ENCODE results near the gene METTL21C.

METTL21C gene

DNA sequence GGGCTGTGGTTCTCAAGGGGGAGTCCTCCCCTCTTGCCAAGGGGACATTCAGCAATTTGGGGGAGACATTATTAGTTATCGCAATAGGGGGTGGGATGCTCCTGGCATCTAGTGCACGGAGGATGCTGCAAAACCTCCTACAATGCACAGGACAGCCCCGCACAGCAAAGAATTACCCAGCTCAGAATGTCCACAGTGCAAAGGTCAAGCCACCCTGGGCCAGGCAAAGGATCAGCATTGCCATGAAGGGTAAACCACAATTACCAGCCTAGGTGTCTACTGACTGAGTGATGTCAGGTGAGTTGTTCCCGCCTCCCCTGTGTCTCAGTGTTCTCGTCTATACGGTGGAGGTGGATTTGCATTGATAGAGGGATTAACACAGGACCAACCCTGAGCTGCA lies 2.4 kb upstream of the METTL21C start:
- no peak for DNase-seq

DNA sequence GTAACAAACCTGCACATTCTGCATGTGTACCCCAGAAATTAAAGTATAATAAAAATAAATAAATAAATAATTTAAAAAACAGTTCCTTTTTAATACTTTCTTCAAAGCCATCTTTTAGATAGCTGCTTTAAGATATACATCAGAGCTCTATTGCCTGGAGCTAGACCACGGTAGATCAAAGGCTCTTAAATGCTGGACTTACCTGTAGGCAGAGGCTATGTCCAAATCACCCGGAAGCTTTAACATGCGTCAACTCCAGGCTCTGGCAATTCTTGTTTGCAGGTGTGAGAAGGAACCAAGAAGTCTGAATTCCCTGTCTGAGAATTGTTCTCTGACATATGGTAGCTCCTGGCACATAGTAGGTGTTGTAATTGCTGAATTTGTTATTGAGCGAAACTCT lies 1.6 kb upstream of the METTL21C start:
- no peak for DNase-seq

DNA sequence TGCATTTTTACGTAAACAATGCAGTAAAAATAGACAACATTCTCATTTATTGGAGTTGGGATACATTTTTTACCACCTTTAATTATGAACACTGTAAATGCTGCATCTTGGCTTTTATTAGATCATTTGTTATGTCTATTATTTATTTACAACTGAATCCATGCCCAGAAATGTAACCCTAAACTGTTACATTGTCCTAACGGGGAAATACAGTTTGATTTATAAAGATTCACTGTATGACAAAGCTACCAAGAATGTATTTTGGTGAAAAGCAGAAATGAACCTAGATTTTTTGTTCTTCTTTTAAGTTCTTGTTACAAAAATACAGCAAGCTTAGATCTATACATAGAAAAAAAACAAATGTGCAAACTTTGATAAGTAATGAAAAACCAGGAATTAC lies 1.1 kb downstream of the METTL21C start:
- no peak for DNase-seq

DNA sequence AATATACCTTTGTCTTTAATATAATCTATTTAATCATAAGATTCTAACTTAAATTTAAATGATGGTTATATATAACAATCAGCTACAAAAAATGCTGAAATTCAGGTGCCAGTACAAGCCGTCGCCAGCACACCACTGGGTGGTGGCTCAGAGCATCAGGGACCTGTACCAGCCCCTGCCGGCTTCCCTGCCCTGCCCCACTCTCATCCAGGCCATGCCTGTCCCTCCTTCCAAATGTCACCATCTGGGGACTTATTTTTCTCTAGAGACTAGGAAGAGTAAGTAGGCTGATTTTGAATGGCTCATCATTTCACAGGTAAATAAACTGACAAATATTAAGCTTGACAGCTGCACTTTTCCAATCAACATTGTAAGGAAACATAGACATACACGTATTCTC lies 1.6 kb downstream of the METTL21C start:
- DNase-seq, result no peak

DNA sequence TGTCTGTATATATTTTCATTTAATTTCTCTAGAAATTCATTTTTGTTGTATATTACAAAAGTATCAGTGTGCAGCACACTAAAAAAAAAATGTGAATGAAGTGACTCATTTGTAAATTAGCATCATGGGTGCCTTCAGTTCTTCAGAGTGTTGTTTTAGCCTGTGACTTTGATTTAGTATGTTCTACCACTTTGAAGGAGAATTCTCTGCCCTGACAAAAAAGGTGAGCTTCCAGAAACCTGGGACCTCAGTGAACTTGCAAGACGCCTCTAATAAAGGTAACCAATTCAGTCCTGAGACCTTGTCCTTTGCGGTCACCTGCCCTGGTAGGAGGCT lies 2.4 kb downstream of the METTL21C start:
- no peak for DNase-seq

DNA sequence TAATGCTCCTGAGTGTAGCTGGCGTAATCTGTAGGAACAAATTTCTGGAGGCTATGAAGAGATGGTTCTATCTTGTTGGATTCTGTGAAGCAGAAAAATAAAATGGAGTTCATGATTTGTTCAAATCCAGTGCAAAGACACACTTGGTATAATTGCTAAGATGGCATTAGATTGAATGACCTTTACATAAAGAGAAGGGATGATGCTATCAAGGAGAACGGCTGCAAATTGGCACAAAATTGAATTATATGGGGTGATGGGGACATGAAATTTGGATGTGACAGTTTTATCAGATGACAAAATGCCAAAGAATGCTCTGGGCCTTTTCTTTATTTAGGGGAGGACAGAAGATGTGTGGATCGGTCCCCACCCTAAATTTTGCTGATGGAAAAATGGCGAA lies 4.0 kb downstream of the METTL21C start:
- no peak for DNase-seq

DNA sequence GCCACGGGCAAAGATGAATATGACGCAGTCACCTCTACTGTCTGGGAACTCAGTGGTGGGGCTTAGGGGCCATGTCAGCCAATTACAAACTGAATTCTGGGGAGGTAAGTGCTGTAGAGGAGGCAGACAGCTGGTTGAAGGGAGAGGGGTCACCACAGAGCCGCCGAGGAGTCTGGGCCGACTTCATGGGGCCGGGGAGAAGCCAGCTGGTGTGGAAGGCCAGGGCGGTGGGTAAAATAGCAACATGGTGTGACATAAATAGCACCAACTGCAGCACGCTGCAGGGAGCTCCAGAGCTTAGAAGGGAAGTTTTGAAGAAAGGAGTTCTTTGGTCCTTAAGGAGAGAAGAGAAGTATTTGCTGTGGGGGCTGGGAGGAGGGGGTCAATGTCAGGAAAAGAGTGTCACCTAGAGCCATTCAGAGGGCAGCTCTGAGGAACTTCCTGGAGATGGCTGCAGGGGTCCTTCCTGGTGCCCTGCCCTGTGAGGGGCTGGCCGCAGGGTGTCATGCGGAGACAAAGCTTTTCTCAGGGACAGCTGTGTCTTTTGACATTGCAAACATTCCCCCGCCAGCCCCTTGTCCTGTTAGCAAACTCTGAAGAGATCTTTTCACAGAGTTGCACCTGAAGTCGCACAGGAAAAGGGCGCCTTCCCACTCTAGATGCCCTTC lies 6.4 kb downstream of the METTL21C start:
- DNase-seq, result no peak

DNA sequence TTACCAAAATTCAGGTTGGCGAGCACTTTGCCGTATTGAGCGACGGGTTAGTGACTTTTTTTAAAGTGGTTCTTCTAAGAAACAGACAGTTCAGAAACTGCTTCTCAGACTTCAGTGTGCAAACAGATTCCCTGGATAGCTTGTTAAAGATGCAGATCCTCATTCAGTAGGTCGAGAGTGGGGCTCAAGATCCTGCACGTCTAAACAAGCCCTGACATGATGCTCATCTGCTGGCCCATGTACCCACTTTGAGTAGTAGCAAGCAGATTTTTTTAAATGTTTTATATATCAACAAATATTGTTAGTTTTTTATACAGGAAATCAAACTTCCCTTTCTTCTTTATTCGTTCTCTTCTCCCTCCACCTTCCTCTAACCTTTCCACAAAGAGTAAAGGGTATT lies 7.3 kb downstream of the METTL21C start:
- DNase-seq, result no peak

DNA sequence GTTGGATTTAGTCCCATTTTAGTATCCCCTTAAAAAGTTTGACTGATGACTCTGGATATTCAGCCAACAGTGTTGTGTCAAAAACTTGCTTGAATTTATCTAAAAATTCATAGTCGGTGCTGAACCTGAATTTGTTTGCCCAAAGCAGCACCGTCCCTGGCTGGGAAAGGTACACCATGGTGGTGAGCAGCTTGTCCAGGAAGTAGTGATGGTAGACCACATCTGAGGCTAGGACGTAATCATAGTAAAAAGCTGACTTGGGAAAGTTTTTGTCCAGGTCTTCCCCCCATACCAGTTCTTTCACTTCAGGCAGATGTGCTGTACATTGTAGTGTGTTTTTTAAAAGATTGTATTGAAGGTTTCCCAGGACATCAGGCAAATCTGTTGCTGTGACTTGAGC lies 8.8 kb downstream of the METTL21C start:
- DNase-seq, result no peak

DNA sequence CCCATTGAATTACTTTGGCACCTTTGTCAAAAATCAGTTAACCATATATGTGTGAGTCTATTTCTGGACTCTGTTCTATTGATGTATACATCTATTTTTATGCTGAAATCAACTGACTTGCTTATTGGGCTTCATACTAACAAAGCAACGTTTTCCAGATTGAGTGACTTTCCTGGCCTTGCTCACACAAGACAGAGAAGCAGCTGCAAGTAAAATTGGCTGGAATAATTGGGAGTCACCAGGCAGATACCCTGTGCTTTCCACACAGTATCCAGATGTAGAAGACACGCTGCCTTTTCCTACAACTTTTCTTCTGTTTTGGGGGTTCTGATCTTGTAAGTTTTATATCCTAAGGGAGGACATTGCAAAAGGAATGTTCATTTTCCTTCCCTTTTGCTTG lies 11.2 kb downstream of the METTL21C start:
- no peak for DNase-seq

DNA sequence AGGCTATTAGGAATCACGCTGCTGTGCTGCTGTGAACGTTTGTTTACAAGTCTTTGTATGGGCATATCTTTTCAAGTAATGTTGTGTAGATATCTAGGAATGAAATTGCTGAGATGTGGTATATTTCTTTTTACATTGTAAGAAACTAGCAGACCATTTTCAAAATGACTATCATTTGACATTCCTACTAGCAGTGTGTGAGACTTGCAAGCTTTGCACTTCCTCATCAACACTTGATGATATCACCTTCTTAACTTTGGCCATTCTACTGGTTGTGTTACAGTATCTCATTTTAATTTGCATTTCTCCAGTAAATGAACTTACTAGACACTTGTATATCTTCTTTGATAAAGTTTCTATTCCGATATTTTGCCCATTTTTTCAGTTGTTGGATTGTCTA lies 12.1 kb downstream of the METTL21C start:
- peak; percentile 26 for DNase-seq

DNA sequence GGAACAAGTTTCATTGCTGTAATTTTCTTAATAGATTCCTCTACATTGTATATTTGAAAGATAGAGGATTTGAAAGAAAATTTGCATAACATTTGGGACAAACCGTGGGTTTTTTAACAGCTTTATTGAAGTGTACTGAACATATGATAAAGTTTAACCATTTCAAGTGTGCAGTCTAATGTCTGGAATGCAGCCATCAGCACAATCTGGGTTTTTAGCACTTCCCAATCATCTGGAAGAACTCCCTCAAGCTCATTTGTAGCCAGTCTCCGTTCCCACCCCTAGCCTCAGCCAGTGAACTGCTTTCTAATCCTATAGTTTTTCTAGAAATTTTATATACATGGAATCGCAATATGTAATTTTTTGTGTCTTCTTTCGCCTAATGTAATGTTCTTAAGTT lies 12.6 kb downstream of the METTL21C start:
- no peak for DNase-seq

DNA sequence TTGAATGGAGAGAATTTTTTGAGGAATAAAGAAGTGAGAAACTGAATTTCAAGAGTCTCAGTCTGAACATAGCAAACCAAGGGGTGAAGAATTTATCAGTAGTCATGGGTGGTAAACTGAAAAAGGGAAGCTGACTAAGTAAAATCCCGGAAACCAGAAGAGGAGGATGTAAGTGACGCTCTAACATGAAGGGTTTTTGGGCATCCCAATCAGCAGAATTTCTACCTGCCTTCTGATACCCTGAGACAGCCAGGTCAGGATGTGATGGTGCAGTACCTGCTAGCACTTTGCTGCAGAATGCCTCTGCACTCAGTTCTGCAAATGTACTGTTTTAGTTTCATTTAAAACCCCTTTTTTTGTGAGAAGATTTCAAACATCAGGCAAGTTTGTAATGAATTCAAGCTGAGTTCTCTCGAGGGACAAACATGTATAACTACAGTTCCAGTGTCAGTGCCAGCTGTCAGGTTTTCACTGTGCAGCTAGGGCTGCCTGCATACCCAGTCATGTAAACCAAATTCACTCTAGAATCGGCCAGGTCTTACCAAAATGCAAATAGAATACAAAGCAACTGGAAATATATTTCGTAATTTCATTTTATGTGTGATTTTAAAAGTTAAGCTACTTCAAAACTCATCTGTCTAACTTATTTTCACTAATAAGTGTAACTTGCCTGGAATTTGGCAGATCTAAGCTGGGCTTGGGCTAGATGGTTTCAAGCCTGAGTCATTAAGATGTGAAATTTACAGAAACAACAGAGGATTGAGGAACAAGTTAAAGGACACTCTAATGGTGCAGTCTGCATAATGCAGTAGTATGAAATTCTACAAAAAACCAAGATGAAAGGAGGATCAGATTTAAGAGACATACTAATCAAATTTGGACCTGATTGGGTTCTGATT lies 13.8 kb downstream of the METTL21C start:
- DNase-seq, result peak; percentile 65

DNA sequence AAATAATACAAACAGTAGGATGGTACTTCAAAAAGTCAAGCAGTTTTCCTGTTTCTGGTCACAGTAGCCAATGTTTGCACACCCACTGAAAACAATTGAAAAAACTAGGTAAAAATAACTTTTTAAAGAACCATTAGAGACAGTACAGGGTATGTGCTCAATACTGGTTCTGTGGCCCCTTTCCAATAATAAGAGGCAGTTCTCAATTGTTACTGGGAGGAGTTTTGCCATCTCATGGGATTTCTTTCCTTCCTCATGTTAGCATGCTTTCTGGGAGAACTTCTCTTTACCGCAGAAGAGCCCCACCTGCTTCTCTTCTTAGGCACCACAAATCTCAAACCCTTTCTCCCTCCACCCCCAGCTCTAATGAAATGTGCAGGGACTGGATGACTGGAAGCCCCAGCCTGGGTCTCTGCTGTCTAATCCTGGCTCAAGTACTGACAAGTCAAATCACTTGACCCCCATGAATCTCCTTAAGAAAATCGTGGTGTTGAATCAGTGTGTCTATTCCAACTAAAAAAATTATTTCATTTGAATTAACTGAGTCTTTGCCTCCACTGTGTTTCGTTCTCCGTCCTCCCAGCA lies 14.6 kb downstream of the METTL21C start:
- no peak for DNase-seq

DNA sequence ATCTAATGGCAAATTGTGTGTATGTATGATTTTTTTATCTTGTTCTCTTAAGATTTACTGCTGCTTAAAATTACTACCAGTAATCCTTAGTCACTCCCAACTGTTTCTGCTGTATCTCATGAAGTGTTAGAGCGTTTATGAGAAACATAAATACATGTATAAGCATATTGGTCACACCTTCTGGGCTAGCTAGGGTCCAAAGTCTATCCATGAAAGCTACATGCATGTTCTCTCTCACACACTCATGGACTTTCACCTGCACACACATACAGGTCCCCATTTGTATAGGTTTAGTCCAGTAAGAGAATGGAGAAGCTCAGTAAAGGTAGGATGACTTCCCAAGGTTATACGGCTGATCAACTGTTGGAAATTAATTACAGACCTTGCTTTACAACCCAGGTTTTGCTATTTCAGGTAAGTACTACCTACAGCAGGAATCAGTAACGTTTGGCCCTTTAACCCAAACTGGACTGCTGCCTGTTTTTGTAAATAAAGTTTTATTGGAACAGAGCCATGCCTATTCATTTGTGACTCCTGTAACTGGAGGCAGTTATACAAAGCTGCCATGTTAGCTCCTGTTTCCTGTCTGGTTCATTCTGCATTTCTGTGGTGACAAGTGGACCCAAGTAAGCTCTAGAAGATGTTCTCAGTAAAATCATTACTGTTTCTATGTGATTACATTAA lies 15.3 kb downstream of the METTL21C start:
- DNase-seq, result no peak

DNA sequence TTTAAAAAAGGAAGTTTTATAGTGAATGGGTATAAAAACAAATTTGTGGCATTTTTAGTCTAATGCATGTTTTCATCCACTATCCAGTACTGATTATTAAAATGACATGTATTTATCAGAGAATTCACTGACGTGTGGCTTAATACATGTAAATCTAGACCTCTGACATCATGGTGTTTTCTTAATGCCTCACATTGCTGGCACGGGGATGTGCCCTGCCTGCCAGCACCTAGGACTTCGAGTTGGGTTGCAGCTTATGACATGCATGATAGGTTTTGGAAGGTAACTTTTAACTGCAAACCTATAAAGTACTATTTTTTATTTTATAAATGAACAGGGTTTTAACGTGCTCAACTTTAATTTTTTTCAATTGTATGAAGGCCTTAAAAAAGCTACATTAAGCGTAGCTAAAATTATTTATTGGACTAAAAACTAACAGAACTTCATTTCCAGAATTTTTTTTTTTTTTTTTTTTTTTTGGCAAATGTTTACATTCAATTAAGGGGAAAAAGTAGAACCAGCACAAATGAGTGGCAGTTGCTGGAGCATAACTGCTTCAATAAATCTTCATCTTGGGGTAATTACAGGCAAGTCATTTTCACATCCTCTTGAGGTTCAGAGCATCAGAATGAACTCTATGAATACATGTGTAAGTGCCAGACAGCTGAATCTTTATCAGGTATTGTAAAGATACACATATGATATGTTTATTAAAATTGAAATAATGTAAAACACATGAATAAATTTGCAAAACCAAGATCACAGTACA lies 16.3 kb downstream of the METTL21C start:
- DNase-seq, result no peak

DNA sequence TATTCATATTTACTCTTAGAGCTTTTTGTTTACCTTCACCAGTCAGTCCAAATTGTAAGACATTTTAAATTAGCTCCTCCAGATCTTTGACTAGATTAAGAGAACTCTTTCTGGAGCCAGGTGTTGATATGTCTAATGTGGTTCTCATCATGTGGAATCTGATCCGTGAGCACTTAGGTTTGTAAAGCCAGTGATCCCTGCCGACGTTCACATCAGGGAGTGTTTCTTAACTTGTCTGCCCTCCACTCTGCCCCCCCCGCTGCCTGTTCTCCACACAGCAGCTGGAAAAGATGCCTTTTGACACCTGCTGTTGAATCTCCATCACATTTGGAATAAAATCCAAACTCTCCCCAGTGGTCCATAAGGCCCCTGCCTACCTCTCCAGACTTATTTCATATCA lies 17.7 kb downstream of the METTL21C start:
- no peak for DNase-seq

DNA sequence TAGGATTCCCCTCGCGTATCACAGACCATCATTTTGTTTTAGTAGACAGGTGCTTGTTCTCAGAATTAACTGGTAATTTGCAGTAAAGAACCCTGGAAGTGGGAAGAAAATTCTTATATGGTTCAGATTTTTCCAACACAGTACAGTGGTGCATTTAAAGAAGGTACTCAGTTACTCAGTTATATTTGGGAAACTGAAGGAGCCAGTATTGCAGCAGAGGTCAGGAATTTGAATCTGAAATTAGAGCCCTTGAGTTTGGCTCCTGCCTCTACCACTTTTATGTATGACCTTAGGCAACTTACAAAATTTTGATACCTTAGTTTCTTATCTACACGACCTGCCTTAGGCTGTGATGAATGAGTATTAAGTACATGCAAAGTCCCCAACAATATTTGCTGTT lies 19.7 kb downstream of the METTL21C start:
- DNase-seq, result no peak

DNA sequence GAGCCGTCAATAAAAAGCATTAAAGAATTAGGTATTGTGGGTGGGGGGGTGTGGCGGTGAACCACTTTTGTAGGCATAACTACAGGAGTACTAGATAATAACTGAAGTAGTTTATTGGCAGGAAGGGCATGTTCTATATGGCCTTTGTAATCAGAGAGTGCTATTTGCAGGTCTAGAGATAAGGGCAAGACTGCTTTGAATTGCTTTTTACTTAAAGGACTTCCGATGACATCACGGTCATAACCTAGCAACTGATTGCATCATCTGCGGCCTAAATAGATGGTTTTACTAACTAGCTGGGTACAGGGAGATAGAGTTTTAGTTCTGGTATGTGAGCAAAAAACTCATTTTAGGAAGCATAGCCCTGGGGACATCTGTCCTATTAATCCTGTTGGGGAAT lies 24.7 kb downstream of the METTL21C start:
- no peak for DNase-seq

DNA sequence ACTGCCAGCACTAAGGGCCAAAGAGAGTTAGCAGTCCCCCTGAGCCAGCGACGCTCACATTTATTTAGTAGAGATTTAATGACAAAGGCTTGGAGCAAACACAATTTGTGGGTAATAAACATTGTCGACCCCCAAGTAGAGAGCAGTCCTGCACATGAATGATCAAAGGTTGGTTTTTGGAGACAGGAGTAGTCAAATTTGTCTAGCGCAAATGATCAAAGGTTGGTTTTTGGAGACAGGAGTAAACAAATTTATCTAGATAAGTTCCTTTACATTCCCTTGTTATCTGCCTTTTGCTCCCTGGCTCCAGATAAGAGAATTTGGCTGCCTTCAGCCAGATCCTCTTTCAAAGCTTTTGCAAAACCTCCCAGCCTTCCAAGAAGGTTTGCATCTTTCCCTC lies 26.9 kb downstream of the METTL21C start:
- no peak for DNase-seq

DNA sequence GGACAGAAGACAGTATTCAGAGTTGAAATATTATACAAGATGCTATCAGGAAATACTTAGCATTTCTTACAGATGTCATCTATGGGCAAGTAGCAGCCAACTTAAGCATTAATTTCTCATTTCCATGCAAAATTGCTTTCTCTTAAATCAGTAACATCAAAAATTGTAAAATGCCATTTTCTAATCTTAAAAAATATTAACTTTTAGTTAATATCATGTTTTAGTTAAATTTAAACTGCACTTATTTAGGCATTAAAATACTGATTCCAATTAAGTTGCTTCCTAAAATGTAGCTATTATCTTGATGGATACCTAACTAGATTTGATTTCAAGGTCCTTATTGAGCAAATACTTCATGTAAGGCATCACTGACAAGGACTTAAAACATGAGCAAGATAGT lies 27.8 kb downstream of the METTL21C start:
- no peak for DNase-seq

DNA sequence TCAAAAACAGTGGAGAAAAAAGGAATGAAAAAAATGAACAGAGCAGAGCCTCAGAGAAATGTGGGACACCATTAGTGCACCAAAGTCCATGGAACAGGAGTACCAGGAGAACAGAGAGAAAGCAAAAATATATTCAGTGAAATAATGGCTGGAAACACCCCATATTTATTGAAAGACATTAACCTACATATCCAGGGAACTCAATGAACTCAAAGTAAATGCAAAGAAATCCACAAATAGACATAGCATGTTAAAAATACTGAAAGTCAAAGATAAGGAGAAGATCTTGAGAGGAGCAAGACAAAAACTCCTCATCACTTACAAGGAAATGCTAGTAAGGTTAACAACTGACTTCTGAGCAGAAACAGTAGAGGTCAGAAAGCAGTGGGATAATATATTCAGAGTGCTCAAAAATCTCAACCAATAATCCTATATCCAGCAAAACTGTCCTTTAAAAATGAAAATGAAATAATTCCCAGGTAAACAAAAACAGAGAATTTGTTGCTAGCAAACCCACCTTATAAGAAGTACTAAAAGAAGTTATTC lies 35.6 kb downstream of the METTL21C start:
- DNase-seq, result no peak

DNA sequence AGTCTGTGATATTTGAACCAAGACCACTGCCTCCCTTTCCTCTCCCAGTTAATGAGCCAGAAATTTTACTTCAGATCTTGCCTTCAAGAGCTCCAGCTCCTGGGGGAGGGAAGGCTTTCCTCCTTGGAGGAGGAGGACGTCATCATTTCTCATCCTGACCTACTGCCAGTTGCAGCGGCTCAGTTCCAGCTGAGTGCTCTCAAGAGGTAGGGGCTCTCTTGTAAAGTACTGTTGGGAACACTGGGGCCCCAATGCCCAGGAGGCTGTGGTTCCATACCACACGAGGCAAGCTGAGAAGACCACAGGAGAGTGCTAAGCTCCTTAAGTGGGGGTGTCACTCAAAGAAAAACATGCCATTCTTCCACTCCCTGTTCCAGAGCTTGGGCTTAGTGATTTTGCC lies 36.2 kb downstream of the METTL21C start:
- DNase-seq, result no peak

All from suppressor macrophage treated with lipopolysaccharide for 4 hours (primary cell).